ENCODE results near the gene LSM14A. TPM values are rescaled to one million over a fixed set of nuclear protein-coding genes. Genes with fewer than 3 reads are reported as not detected.

Gene LSM14A
- total RNA-seq, 1 donor from 2014 or later: 92.8 TPM

DNA sequence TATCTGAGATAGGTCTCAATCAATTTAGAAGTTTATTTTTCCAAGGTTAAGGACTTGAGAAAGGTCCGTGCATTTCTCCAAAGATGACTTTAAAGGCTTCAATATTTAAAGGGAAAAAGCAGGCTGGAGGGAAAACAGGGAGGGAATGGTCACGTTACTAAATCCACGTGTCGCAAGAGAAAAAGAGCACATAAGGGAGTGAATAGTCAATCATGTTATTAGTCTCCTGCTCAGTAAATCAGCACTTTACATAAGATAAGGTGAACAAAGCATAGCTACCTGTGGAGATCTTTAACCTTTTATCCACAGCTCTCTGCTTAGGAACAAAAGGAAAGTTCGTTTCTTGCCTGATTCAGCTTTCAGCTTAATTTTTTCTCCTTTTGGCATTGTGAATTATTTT lies 31.3 kb upstream of the LSM14A start:
- DNase-seq (no peak), ATAC-seq (no peak)
- Histone ChIP-seq H3K9me3 (no peaks in the 10 kb centered on the region), H3K36me3 (no peaks in the 10 kb centered on the region), H3K27ac (no peak overlapping the region), H3K27me3 (no peaks in the 10 kb centered on the region), H3K4me3 (no peak overlapping the region), H3K4me1 (no peaks in the 10 kb centered on the region)
- intact Hi-C loops (cut with DNase I): no loop called here
- TF ChIP-seq, protein P1, sequence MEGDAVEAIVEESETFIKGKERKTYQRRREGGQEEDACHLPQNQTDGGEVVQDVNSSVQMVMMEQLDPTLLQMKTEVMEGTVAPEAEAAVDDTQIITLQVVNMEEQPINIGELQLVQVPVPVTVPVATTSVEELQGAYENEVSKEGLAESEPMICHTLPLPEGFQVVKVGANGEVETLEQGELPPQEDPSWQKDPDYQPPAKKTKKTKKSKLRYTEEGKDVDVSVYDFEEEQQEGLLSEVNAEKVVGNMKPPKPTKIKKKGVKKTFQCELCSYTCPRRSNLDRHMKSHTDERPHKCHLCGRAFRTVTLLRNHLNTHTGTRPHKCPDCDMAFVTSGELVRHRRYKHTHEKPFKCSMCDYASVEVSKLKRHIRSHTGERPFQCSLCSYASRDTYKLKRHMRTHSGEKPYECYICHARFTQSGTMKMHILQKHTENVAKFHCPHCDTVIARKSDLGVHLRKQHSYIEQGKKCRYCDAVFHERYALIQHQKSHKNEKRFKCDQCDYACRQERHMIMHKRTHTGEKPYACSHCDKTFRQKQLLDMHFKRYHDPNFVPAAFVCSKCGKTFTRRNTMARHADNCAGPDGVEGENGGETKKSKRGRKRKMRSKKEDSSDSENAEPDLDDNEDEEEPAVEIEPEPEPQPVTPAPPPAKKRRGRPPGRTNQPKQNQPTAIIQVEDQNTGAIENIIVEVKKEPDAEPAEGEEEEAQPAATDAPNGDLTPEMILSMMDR (IDR thresholded peaks at IDR 0.05): no peak

DNA sequence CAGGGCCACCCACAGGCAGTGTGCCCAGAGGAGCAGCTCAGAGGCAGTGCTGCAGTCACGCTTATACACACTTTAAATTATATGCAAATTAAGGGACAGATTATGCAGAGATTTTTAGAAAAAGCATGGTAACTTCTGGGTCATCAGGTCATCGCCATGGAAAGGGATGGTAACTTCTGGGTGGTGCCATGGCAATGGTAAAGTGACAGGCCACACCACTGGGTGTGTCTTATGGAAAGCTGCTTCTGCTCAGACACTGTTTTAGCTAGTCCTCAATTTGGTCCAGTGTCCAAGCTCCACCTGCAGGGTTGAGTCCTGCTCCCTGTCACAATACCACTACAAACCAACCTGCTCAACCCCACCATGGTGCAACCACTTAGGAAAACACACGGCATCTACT lies 29.9 kb upstream of the LSM14A start:
- TF ChIP-seq, protein P1 (IDR thresholded peaks at IDR 0.05): no peak
- intact Hi-C loops (cut with DNase I): no loop called here
- H3K27ac ChIP-seq: no peak overlapping the region

DNA sequence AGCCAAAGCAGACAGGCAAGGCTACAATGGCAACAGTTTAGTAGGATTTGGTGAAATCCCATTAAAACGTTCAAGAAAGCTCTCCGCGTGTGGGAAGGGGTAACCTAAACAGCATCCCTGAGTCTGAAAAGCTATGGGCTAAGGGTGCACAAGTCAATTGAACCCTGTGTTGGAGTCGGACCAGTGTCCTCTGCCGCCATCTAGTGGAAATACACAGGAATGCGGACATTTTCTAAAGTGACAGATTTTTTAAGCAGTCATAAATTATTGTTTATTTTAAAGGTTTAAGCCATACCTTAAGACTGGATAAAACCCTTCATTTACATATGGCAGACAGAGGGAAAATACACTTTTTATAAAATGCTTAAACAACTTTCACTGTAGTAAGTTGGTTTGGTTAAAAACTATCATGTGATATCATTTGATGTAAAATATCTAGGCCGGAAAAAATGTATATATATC lies 26.5 kb upstream of the LSM14A start:
- H3K27me3 ChIP-seq: no peaks in the 10 kb centered on the region
- ATAC-seq (peak; percentile 86), DNase-seq (no peak)
- H3K4me1 ChIP-seq: no peaks in the 10 kb centered on the region
- H3K27ac ChIP-seq: no peak overlapping the region
- no peaks in the 10 kb centered on the region for H3K36me3 ChIP-seq
- TF ChIP-seq, protein P1 (IDR thresholded peaks at IDR 0.05): peak; percentile 78
- no peaks in the 10 kb centered on the region for H3K9me3 ChIP-seq
- intact Hi-C loops (cut with DNase I): no loop called here
- no peak overlapping the region for H3K4me3 ChIP-seq

More for the DNA sequence above, 29.9 kb upstream of the LSM14A start:
- Histone ChIP-seq H3K4me3 (no peak overlapping the region), H3K4me1 (no peaks in the 10 kb centered on the region), H3K36me3 (no peaks in the 10 kb centered on the region), H3K27me3 (no peaks in the 10 kb centered on the region), H3K9me3 (no peaks in the 10 kb centered on the region)
- no peak for DNase-seq
- ATAC-seq: no peak

DNA sequence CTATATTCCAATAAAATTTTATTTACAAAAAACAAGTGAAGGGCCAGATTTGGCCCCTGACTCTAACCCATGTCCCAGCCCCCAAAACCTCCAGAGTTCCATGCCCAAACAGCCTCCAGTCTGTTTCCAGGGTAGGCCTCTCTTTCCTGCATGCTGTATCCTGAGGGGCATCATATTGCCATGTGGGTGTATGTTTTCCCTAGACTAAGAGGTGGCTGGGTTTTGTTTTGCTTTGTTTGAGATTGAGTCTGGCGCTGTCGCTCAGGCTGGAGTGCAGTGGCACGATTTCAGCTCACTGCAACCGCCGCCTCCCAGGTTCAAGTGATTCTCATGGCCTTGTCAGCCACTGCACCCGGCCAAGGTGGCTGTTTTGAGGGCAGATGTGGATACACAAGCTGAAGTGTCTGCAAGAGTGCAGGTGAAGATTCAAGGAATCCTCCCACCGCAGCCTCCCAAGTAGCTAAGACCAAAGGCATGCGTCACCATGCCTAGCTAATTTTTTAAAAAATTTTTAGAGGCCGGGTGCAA lies 23.6 kb upstream of the LSM14A start:
- Histone ChIP-seq H3K4me3 (no peak overlapping the region), H3K4me1 (no peaks in the 10 kb centered on the region), H3K9me3 (no peaks in the 10 kb centered on the region), H3K27ac (no peak overlapping the region), H3K36me3 (no peaks in the 10 kb centered on the region), H3K27me3 (no peaks in the 10 kb centered on the region)
- ATAC-seq: no peak
- DNase-seq: no peak
- intact Hi-C loops (cut with DNase I): no loop called here
- TF ChIP-seq, protein P1 (IDR thresholded peaks at IDR 0.05): no peak

DNA sequence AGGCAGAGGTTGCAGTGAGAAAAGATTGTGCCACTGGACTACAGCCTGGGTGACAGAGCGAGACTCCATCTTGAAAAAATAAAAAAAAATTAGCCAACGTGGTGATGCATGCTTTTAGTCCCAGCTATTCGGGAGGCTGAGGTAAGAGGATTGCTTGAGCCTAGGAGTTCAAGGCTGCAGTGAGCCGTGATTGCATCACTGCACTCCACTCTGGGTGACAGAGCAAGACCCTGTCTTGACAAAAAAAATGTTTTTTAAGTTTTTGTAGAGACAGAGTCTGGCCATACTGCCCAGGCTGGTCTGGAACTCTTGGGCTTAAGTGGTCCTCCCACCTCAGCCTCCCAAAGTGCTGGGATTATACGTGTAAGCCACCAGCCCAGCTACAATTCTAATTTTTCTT lies 22.4 kb upstream of the LSM14A start:
- no peaks in the 10 kb centered on the region for H3K4me1 ChIP-seq
- no peak for DNase-seq
- intact Hi-C loops (cut with DNase I): no loop called here
- H3K9me3 ChIP-seq: no peaks in the 10 kb centered on the region
- TF ChIP-seq, protein P1 (IDR thresholded peaks at IDR 0.05): no peak
- H3K27ac ChIP-seq: no peak overlapping the region
- ATAC-seq: no peak
- no peak overlapping the region for H3K4me3 ChIP-seq
- H3K27me3 ChIP-seq: no peaks in the 10 kb centered on the region
- H3K36me3 ChIP-seq: no peaks in the 10 kb centered on the region

DNA sequence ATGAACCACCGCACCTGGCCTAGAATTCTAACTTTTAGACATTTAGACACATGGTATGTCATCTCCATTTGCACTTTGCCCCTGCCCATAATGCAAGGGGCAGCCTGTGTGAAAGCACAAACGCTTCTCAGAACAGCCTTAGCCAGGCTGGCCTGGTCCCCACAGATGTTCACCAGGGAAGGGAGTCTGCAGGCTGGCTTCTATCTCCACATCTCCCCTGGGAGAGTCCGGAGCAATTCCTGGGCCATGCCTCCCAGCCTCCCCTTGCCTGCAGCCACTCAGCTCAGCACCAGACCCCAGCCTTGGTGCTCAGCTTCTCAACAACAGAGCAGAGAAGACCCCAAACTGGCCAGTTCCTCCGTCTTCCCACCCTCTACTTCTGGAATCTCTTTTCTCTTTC lies 21.7 kb upstream of the LSM14A start:
- DNase-seq (no peak), ATAC-seq (no peak)
- TF ChIP-seq, protein P1 (IDR thresholded peaks at IDR 0.05): no peak
- Histone ChIP-seq H3K9me3 (no peaks in the 10 kb centered on the region), H3K36me3 (no peaks in the 10 kb centered on the region), H3K27ac (no peak overlapping the region), H3K27me3 (no peaks in the 10 kb centered on the region), H3K4me3 (no peak overlapping the region), H3K4me1 (no peaks in the 10 kb centered on the region)
- intact Hi-C loops (cut with DNase I): no loop called here

Data from upper lobe of right lung (tissue), 1 donor.